ENCODE data around the gene CAMTA1.

Gene CAMTA1

DNA sequence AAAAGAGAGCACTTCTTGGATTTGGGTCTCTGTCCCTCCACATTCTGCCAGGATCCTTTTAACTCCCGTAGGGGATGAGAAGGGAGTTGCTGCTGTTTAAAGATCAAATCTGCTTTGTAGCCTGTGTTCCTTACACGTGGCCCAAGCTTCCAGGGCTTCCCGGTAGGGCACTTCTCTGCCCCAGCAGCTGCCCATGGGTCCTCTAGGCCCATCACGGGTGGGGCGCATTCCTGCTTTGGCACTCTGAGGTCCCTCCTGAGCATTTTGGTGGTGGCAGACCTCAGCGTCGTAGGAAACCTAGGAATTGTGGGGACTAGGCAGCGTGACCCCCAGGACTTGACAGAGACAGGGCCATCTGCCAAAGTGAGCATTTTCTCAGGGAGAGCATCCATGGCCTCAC, 565.5 kb downstream of the CAMTA1 start:
- no peak for DNase-seq (ENCODE audit: low spot score)
- POLR2A ChIA-PET (ENCODE audit: low non-redundant PET), result no interaction called here
- TF ChIP-seq, protein P1, sequence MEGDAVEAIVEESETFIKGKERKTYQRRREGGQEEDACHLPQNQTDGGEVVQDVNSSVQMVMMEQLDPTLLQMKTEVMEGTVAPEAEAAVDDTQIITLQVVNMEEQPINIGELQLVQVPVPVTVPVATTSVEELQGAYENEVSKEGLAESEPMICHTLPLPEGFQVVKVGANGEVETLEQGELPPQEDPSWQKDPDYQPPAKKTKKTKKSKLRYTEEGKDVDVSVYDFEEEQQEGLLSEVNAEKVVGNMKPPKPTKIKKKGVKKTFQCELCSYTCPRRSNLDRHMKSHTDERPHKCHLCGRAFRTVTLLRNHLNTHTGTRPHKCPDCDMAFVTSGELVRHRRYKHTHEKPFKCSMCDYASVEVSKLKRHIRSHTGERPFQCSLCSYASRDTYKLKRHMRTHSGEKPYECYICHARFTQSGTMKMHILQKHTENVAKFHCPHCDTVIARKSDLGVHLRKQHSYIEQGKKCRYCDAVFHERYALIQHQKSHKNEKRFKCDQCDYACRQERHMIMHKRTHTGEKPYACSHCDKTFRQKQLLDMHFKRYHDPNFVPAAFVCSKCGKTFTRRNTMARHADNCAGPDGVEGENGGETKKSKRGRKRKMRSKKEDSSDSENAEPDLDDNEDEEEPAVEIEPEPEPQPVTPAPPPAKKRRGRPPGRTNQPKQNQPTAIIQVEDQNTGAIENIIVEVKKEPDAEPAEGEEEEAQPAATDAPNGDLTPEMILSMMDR (conservative IDR thresholded peaks at IDR 0.05; ENCODE audit: low read depth), result no peak
- CTCF ChIA-PET, result no interaction called here
- no peak overlapping the region for H3K27ac ChIP-seq

- H3K27ac ChIP-seq, result no peak overlapping the region
- CTCF ChIA-PET, result no interaction called here
- TF ChIP-seq, protein P1 (conservative IDR thresholded peaks at IDR 0.05; ENCODE audit: low read depth), result no peak
- POLR2A ChIA-PET (ENCODE audit: low non-redundant PET), result no interaction called here
- no peak for DNase-seq (ENCODE audit: low spot score)
Observed at GRCh38 chr1:7351649-7352048, 566.4 kb downstream of the CAMTA1 start.

- ChIA-PET CTCF (no interaction called here), POLR2A (ENCODE audit: low non-redundant PET) (no interaction called here)
- TF ChIP-seq, protein P1 (conservative IDR thresholded peaks at IDR 0.05; ENCODE audit: low read depth), result no peak
- DNase-seq (ENCODE audit: low spot score), result no peak
- H3K27ac ChIP-seq, result no peak overlapping the region
Observed at GRCh38 chr1:7352364-7352763, 567.1 kb downstream of the CAMTA1 start.

- no peak for DNase-seq (ENCODE audit: low spot score)
- no peak overlapping the region for H3K27ac ChIP-seq
- CTCF ChIA-PET, result no interaction called here
- POLR2A ChIA-PET (ENCODE audit: low non-redundant PET), result no interaction called here
- TF ChIP-seq, protein P1 (conservative IDR thresholded peaks at IDR 0.05; ENCODE audit: low read depth), result no peak
Observed at GRCh38 chr1:7352974-7353373, 567.7 kb downstream of the CAMTA1 start.

- H3K27ac ChIP-seq, result no peak overlapping the region
- CTCF ChIA-PET, result no interaction called here
- TF ChIP-seq, protein P1 (conservative IDR thresholded peaks at IDR 0.05; ENCODE audit: low read depth), result no peak
- no peak for DNase-seq (ENCODE audit: low spot score)
- POLR2A ChIA-PET (ENCODE audit: low non-redundant PET), result no interaction called here
Observed at GRCh38 chr1:7355646-7356045, 570.4 kb downstream of the CAMTA1 start.

- CTCF ChIA-PET, result no interaction called here
- POLR2A ChIA-PET (ENCODE audit: low non-redundant PET), result no interaction called here
- H3K27ac ChIP-seq, result no peak overlapping the region
- TF ChIP-seq, protein P1 (conservative IDR thresholded peaks at IDR 0.05; ENCODE audit: low read depth), result no peak
- DNase-seq (ENCODE audit: low spot score), result no peak
Observed at GRCh38 chr1:7356079-7356478, 570.8 kb downstream of the CAMTA1 start.

DNA sequence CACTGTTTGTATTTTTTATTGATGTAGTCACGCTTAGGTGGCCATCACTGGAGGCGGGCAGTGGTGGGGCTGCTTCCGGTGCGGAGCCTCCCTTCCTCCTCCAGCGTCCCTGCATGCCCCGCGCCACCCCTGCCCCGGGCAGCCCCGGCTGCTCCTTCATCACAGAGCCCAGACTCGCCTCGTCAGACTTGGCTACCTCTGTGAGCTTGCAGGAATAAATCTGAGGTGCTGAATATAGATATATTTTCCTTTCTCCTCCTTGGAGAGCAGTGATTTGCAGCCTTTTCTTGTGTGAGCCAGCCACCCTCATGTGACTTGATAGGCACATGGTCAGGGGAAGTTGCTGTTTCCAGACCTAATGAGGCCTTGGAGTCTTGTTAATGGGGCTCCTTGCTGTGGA, 573.2 kb downstream of the CAMTA1 start:
- CTCF ChIA-PET, result no interaction called here
- POLR2A ChIA-PET (ENCODE audit: low non-redundant PET), result no interaction called here
- no peak overlapping the region for H3K27ac ChIP-seq
- no peak for DNase-seq (ENCODE audit: low spot score)
- TF ChIP-seq, protein P1 (conservative IDR thresholded peaks at IDR 0.05; ENCODE audit: low read depth), result no peak
